Fibroblast of lung (primary cell): ENCODE measurements around the gene PUDP. TPM values are rescaled to one million over a fixed set of nuclear protein-coding genes. Genes with fewer than 3 reads are reported as not detected.

Experiments
- DNase-seq, 2 donors: peaks; one replicate each; pipeline versions ENCODE4 v3.0.0 to v3.0.0-alpha.2; 2010; ENCODE audit warnings: low read depth in 2 of 2
- H2AFZ ChIP-seq: 2 replicates; pipeline ENCODE4 v1.5.1; 2012; ENCODE audit warnings: low read length, control low read depth, inconsistent platforms
- H3K27ac ChIP-seq: 2 replicates; pipeline ENCODE4 v1.5.1; 2011; ENCODE audit warnings: low read length, control low read depth; ENCODE audit not compliant: insufficient read depth
- H3K27me3 ChIP-seq: 2 replicates; pipeline ENCODE4 v1.5.1; 2011; ENCODE audit warnings: mild to moderate bottlenecking, low read length; ENCODE audit not compliant: control insufficient read depth, insufficient read depth
- H3K36me3 ChIP-seq: 2 replicates; pipeline ENCODE4 v1.5.1; 2011; ENCODE audit warnings: low read length; ENCODE audit not compliant: control insufficient read depth, insufficient read depth
- H3K4me1 ChIP-seq: 2 replicates; pipeline ENCODE4 v1.5.1; 2011; ENCODE audit warnings: low read length; ENCODE audit not compliant: control insufficient read depth, insufficient read depth; ENCODE audit errors: extremely low read depth
- H3K4me2 ChIP-seq: 2 replicates; pipeline ENCODE4 v1.5.1; 2011; ENCODE audit warnings: low read length, control low read depth; ENCODE audit not compliant: insufficient read depth; ENCODE audit errors: extremely low read depth
- H3K4me3 ChIP-seq, 4 experiments: fragments of 200-600 bp in 1 of 4; sonication (generic) in 1 of 4; replicated peaks in 1 of 4; 2 replicates each; pipeline ENCODE4 v1.5.1; 2011 to 2016; ENCODE audit warnings: low read length in 4 of 4, low read depth in 3 of 4, mild to moderate bottlenecking in 3 of 4, control low read depth in 2 of 4, inconsistent platforms in 1 of 4, mixed read lengths in 1 of 4; ENCODE audit not compliant: insufficient read depth in 1 of 4; ENCODE audit errors: control extremely low read depth in 1 of 4
- H3K79me2 ChIP-seq: 2 replicates; pipeline ENCODE4 v1.5.1; 2012; ENCODE audit warnings: mild to moderate bottlenecking, low read length, inconsistent platforms; ENCODE audit not compliant: control insufficient read depth, insufficient read depth
- H3K9ac ChIP-seq: 2 replicates; pipeline ENCODE4 v1.5.1; 2011; ENCODE audit warnings: mild to moderate bottlenecking, low read length, control low read depth; ENCODE audit not compliant: insufficient read depth
- H3K9me3 ChIP-seq: 2 replicates; pipeline ENCODE4 v1.5.1; 2012; ENCODE audit warnings: low read depth, low read length; ENCODE audit not compliant: control insufficient read depth, insufficient read depth
- H4K20me1 ChIP-seq: 2 replicates; pipeline ENCODE4 v1.5.1; 2011; ENCODE audit warnings: low read length; ENCODE audit not compliant: control insufficient read depth, insufficient read depth; ENCODE audit errors: extremely low read depth
- EZH2 ChIP-seq: IDR thresholded peaks from 2 replicates; pipeline ENCODE4 v1.5.1; 2012; ENCODE audit warnings: low read length, control low read depth, mild to moderate bottlenecking; ENCODE audit errors: missing control alignments
- polyA plus RNA-seq, 2 donors: library from polyadenylated mRNA; depleted of rRNA in 1 of 2; stranded (reverse) in 1 of 2; unstranded in 1 of 2; fragments of >200 nt; gene quantifications; 2 replicates each; pipeline ENCODE4 v1.2.1, GENCODE V29; 2011 to 2012; ENCODE audit warnings: missing spikeins in 1 of 2
- total RNA-seq: library from RNA; depleted of rRNA; stranded (reverse); fragments of >200 nt; gene quantifications from 2 replicates; pipeline ENCODE4 v1.2.1, GENCODE V29; 2014
- TF ChIP-seq, protein P1 (sequence below), 2 donors: IDR thresholded peaks in 1 of 2; conservative IDR thresholded peaks in 1 of 2; 1 replicate in 1 of 2; 2 replicates in 1 of 2; pipeline ENCODE4 v1.5.1; 2011 to 2012; ENCODE audit warnings: low read length in 2 of 2, control low read depth in 1 of 2, inconsistent platforms in 1 of 2, low read depth in 1 of 2, mild to moderate bottlenecking in 1 of 2

The PUDP gene
- total and polyA plus RNA-seq, 2 donors (not counting 1 experiment from before 2014, with no cell fraction given) = 7.6 to 19.8 TPM

DNA sequence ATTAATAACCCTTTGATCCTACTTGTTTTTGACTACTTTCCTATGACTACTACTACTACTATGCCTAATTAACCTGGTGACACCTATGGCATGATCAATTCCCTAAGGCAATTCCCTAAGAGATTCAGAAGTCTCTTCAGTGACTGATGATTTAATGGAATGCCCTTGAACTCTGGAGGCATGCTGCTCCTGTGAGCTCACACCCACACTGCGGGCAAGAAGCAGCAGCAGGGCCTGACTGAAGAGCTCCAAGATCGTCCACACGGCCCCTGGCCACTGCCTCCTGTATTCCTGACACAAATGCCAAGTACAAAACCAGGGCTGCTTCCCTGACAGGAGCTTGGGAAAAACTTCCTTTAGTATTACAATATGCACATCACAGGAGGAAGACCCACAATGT is 74.6 kb downstream of the PUDP start:
- H3K9ac ChIP-seq = no peak overlapping the region
- no peaks in the 10 kb centered on the region for H3K4me1 ChIP-seq
- no peak overlapping the region for H3K4me3 ChIP-seq
- TF ChIP-seq EZH2 = no peak
- TF ChIP-seq, protein P1, sequence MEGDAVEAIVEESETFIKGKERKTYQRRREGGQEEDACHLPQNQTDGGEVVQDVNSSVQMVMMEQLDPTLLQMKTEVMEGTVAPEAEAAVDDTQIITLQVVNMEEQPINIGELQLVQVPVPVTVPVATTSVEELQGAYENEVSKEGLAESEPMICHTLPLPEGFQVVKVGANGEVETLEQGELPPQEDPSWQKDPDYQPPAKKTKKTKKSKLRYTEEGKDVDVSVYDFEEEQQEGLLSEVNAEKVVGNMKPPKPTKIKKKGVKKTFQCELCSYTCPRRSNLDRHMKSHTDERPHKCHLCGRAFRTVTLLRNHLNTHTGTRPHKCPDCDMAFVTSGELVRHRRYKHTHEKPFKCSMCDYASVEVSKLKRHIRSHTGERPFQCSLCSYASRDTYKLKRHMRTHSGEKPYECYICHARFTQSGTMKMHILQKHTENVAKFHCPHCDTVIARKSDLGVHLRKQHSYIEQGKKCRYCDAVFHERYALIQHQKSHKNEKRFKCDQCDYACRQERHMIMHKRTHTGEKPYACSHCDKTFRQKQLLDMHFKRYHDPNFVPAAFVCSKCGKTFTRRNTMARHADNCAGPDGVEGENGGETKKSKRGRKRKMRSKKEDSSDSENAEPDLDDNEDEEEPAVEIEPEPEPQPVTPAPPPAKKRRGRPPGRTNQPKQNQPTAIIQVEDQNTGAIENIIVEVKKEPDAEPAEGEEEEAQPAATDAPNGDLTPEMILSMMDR (conservative IDR thresholded peaks at IDR 0.05 in 1 of 2, IDR thresholded peaks at IDR 0.05 in 1 of 2; ENCODE audit: low read depth in 1 of 2, low read length in 2 of 2) = no peak
- no peak overlapping the region for H2AFZ ChIP-seq
- no peaks in the 10 kb centered on the region for H4K20me1 ChIP-seq
- H3K27ac ChIP-seq = no peak overlapping the region
- H3K9me3 ChIP-seq = no peaks in the 10 kb centered on the region
- H3K36me3 ChIP-seq = no peaks in the 10 kb centered on the region
- H3K27me3 ChIP-seq = no peaks in the 10 kb centered on the region
- peak in 1 of 2 donors; percentile 16 for DNase-seq
- H3K79me2 ChIP-seq = no peaks in the 10 kb centered on the region
- no peak overlapping the region for H3K4me2 ChIP-seq

DNA sequence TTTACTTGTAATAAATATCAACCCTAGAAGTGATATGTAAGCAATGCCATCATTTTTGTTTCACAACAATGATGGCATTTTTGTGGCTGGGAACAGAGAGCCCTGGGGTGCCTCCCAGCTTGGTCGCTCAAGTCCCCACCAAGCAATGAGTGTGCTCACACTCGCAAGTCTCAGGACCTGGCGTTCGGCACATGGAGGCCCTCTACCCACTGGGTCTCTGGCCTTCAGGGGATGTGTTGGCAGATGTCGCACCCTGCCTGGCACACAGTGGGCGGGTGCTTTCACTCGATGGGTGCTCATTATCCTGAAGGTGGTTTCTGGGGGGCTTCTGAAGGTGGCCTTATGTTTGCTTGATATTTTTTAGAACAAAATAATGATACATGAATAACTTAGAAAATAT is 75.1 kb downstream of the PUDP start:
- no peaks in the 10 kb centered on the region for H4K20me1 ChIP-seq
- H3K36me3 ChIP-seq = no peaks in the 10 kb centered on the region
- no peak overlapping the region for H2AFZ ChIP-seq
- no peak overlapping the region for H3K27ac ChIP-seq
- no peaks in the 10 kb centered on the region for H3K79me2 ChIP-seq
- no peak overlapping the region for H3K9ac ChIP-seq
- TF ChIP-seq, protein P1 (conservative IDR thresholded peaks at IDR 0.05 in 1 of 2, IDR thresholded peaks at IDR 0.05 in 1 of 2; ENCODE audit: low read depth in 1 of 2, low read length in 2 of 2) = no peak
- TF ChIP-seq EZH2 = no peak
- no peaks in the 10 kb centered on the region for H3K9me3 ChIP-seq
- H3K4me3 ChIP-seq = no peak overlapping the region
- H3K27me3 ChIP-seq = no peaks in the 10 kb centered on the region
- H3K4me1 ChIP-seq = no peaks in the 10 kb centered on the region
- no peak overlapping the region for H3K4me2 ChIP-seq
- DNase-seq = no peak

DNA sequence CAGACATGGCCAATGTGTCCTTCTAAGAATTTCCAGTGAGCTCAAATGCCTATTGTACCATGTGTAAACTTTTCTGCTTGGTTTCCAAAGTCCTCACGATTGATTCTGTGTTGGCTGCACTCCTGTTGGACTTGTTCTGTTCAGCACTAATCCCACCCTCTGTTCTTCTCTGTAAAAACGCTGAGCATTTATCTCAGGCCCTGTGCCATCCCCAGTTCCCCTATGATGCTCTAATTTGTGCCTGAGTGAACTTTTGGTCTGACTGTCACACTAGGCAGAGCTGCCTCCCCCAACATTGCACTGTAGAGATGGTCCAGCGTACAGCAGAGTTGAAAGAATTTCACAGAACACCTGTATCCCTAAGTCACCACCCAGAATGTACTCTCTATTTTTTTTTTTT is 76.6 kb downstream of the PUDP start:
- no peaks in the 10 kb centered on the region for H3K9me3 ChIP-seq
- H4K20me1 ChIP-seq = no peaks in the 10 kb centered on the region
- H3K9ac ChIP-seq = no peak overlapping the region
- no peak for DNase-seq
- H3K4me3 ChIP-seq = no peak overlapping the region
- no peaks in the 10 kb centered on the region for H3K79me2 ChIP-seq
- H2AFZ ChIP-seq = no peak overlapping the region
- no peak overlapping the region for H3K4me2 ChIP-seq
- no peaks in the 10 kb centered on the region for H3K36me3 ChIP-seq
- no peak overlapping the region for H3K27ac ChIP-seq
- TF ChIP-seq, protein P1 (conservative IDR thresholded peaks at IDR 0.05 in 1 of 2, IDR thresholded peaks at IDR 0.05 in 1 of 2; ENCODE audit: low read depth in 1 of 2, low read length in 2 of 2) = no peak
- no peak for TF ChIP-seq EZH2
- no peaks in the 10 kb centered on the region for H3K27me3 ChIP-seq
- H3K4me1 ChIP-seq = no peaks in the 10 kb centered on the region
